Measurements from ENCODE around the gene CAMK4. TPM values are rescaled to one million over a fixed set of nuclear protein-coding genes. Genes with fewer than 3 reads are reported as not detected.
A peak's percentile ranks its signal among the peaks of the same experiment; 100 is the strongest.

The CAMK4 gene
- 10 to 100 TPM in 4 of 8 experiments, 1 to 10 TPM in 2, under 1 TPM in 2; 0.24 to 12.1 (median 8.7) TPM for total RNA-seq

- H3K4me3 ChIP-seq = peak within 1 kb of the TSS; percentile 55 to 71 (median 60)
- 7 to 16% (median 12%) methylated on average over 3 to 4 of the region's 89 CpGs; no CpG with 5 or more reads in 7 of the 10 experiments for WGBS, 10 experiments
- in situ Hi-C loops (cut with MboI; ENCODE audit: low pct_unique_long_range_greater_than_20kb in 2 of 9, low sequenced_read_pairs in 9 of 9, unreplicated experiment in 9 of 9) = no loop called here
- peak; percentile 92 to 96 (median 94) for ATAC-seq (replicated peaks in 6 of 8)
- peaks cover 0 to 2% of the 10 kb centered on the region in 2 donors for H3K4me1 ChIP-seq (replicated peaks in 1 of 2)
- H3K27ac ChIP-seq = peak within 1 kb of the TSS; percentile 43 to 71
These were observed at the start of gene CAMK4 for GRCh38 chr5:111223787-111224560. Gene CAMK4 (plus strand): TSS chr5:111224384. CDS start chr5:111224484, 100 bp downstream.

GRCh38 chr5:111183064-111183463 lies 41.1 kb upstream of the CAMK4 start:
- no peak for ATAC-seq (replicated peaks in 6 of 8)
- H3K4me1 ChIP-seq (replicated peaks in 1 of 2) = no peaks in the 10 kb centered on the region
- 46 to 100% (median 89%) methylated on average over 1 to 3 of the region's 3 CpGs for WGBS, 10 experiments
- H3K27ac ChIP-seq = no peak overlapping the region
- in situ Hi-C loops (cut with MboI; ENCODE audit: low pct_unique_long_range_greater_than_20kb in 2 of 9, low sequenced_read_pairs in 9 of 9, unreplicated experiment in 9 of 9) = no loop called here
- no peak overlapping the region for H3K4me3 ChIP-seq

GRCh38 chr5:111187079-111187478 lies 37.1 kb upstream of the CAMK4 start:
- in situ Hi-C loops (cut with MboI; ENCODE audit: low pct_unique_long_range_greater_than_20kb in 2 of 9, low sequenced_read_pairs in 9 of 9, unreplicated experiment in 9 of 9) = no loop called here
- WGBS, 10 experiments = 0 to 100% (median 69%) methylated on average over 1 of the region's 1 CpG; no CpG with 5 or more reads in 3 of the 10 experiments
- ATAC-seq (replicated peaks in 6 of 8) = no peak

GRCh38 chr5:111194053-111194452 lies 30.1 kb upstream of the CAMK4 start:
- ATAC-seq (replicated peaks in 6 of 8) = no peak
- in situ Hi-C loops (cut with MboI; ENCODE audit: low pct_unique_long_range_greater_than_20kb in 2 of 9, low sequenced_read_pairs in 9 of 9, unreplicated experiment in 9 of 9) = no loop called here
- Histone ChIP-seq H3K4me3 (no peak overlapping the region), H3K27ac (no peak overlapping the region), H3K4me1 (replicated peaks in 1 of 2) (peaks cover 3 to 9% of the 10 kb centered on the region in 2 donors)
- 0 to 90% (median 36%) methylated on average over 1 of the region's 1 CpG; no CpG with 5 or more reads in 1 of the 10 experiments for WGBS, 10 experiments

More at GRCh38 chr5:111187079-111187478, 37.1 kb upstream of the CAMK4 start:
- Histone ChIP-seq H3K27ac (no peak overlapping the region), H3K4me3 (no peak overlapping the region), H3K4me1 (replicated peaks in 1 of 2) (no peaks in the 10 kb centered on the region)

GRCh38 chr5:111194925-111195324 lies 29.3 kb upstream of the CAMK4 start:
- in situ Hi-C loops (cut with MboI; ENCODE audit: low pct_unique_long_range_greater_than_20kb in 2 of 9, low sequenced_read_pairs in 9 of 9, unreplicated experiment in 9 of 9) = no loop called here
- no peak overlapping the region for H3K27ac ChIP-seq
- H3K4me1 ChIP-seq (replicated peaks in 1 of 2) = peaks cover 3 to 13% of the 10 kb centered on the region in 2 donors
- no peak overlapping the region for H3K4me3 ChIP-seq
- WGBS, 10 experiments = 8 to 100% (median 82%) methylated on average over 1 to 2 of the region's 2 CpGs
- no peak for ATAC-seq (replicated peaks in 6 of 8)

- Histone ChIP-seq H3K27ac (no peak overlapping the region), H3K4me3 (no peak overlapping the region), H3K4me1 (replicated peaks in 1 of 2) (peaks cover 3 to 13% of the 10 kb centered on the region in 2 donors)
- in situ Hi-C loops (cut with MboI; ENCODE audit: low pct_unique_long_range_greater_than_20kb in 2 of 9, low sequenced_read_pairs in 9 of 9, unreplicated experiment in 9 of 9) = no loop called here
- WGBS, 10 experiments = 0 to 20% (median 17%) methylated on average over 1 of the region's 1 CpG; no CpG with 5 or more reads in 5 of the 10 experiments
- ATAC-seq (replicated peaks in 6 of 8) = peak in 5 of 8 experiments; percentile 59 to 96 (median 71)
These were observed 26.7 kb upstream of the CAMK4 start for GRCh38 chr5:111197523-111197922.

GRCh38 chr5:111198281-111198966 lies 25.8 kb upstream of the CAMK4 start:
- H3K4me3 ChIP-seq = no peak overlapping the region
- in situ Hi-C loops (cut with MboI; ENCODE audit: low pct_unique_long_range_greater_than_20kb in 2 of 9, low sequenced_read_pairs in 9 of 9, unreplicated experiment in 9 of 9) = no loop called here
- H3K4me1 ChIP-seq (replicated peaks in 1 of 2) = peaks cover 3 to 13% of the 10 kb centered on the region in 2 donors
- H3K27ac ChIP-seq = no peak overlapping the region
- peak in 5 of 8 experiments; percentile 65 to 78 (median 68) for ATAC-seq (replicated peaks in 6 of 8)
- 0 to 92% (median 54%) methylated on average over 2 to 4 of the region's 4 CpGs; no CpG with 5 or more reads in 3 of the 10 experiments for WGBS, 10 experiments

- Histone ChIP-seq H3K27ac (no peak overlapping the region), H3K4me3 (no peak overlapping the region), H3K4me1 (replicated peaks in 1 of 2) (peaks cover 3 to 13% of the 10 kb centered on the region in 2 donors)
- no peak for ATAC-seq (replicated peaks in 6 of 8)
- in situ Hi-C loops (cut with MboI; ENCODE audit: low pct_unique_long_range_greater_than_20kb in 2 of 9, low sequenced_read_pairs in 9 of 9, unreplicated experiment in 9 of 9) = no loop called here
- WGBS, 10 experiments = 0 to 100% (median 60%) methylated on average over 1 of the region's 1 CpG; no CpG with 5 or more reads in 1 of the 10 experiments
These were observed 23.4 kb upstream of the CAMK4 start for GRCh38 chr5:111200828-111201227.

GRCh38 chr5:111201705-111202104 lies 22.5 kb upstream of the CAMK4 start:
- Histone ChIP-seq H3K4me1 (replicated peaks in 1 of 2) (peaks cover 3 to 13% of the 10 kb centered on the region in 2 donors), H3K27ac (no peak overlapping the region), H3K4me3 (no peak overlapping the region)
- no peak for ATAC-seq (replicated peaks in 6 of 8)
- in situ Hi-C loops (cut with MboI; ENCODE audit: low pct_unique_long_range_greater_than_20kb in 2 of 9, low sequenced_read_pairs in 9 of 9, unreplicated experiment in 9 of 9) = no loop called here
- 14 to 92% (median 72%) methylated on average over 1 to 3 of the region's 3 CpGs for WGBS, 10 experiments

- no peak overlapping the region for H3K4me3 ChIP-seq
- H3K4me1 ChIP-seq (replicated peaks in 1 of 2) = no peaks in the 10 kb centered on the region
- no peak for ATAC-seq (replicated peaks in 6 of 8)
- 0 to 100% (median 87%) methylated on average over 1 of the region's 1 CpG for WGBS, 10 experiments
- H3K27ac ChIP-seq = no peak overlapping the region
- in situ Hi-C loops (cut with MboI; ENCODE audit: low pct_unique_long_range_greater_than_20kb in 2 of 9, low sequenced_read_pairs in 9 of 9, unreplicated experiment in 9 of 9) = no loop called here
These were observed 12.8 kb upstream of the CAMK4 start for GRCh38 chr5:111211341-111211740.

GRCh38 chr5:111214052-111214742 lies 10.0 kb upstream of the CAMK4 start:
- no peak for ATAC-seq (replicated peaks in 6 of 8)

GRCh38 chr5:111215971-111216370 lies 8.2 kb upstream of the CAMK4 start:
- no peak for ATAC-seq (replicated peaks in 6 of 8)
- H3K4me3 ChIP-seq = no peak overlapping the region
- H3K4me1 ChIP-seq (replicated peaks in 1 of 2) = no peaks in the 10 kb centered on the region
- no peak overlapping the region for H3K27ac ChIP-seq
- in situ Hi-C loops (cut with MboI; ENCODE audit: low pct_unique_long_range_greater_than_20kb in 2 of 9, low sequenced_read_pairs in 9 of 9, unreplicated experiment in 9 of 9) = no loop called here
- WGBS, 10 experiments = 0 to 100% (median 77%) methylated on average over 1 to 2 of the region's 2 CpGs

More at GRCh38 chr5:111214052-111214742, 10.0 kb upstream of the CAMK4 start:
- Histone ChIP-seq H3K27ac (no peak overlapping the region), H3K4me1 (replicated peaks in 1 of 2) (no peaks in the 10 kb centered on the region), H3K4me3 (no peak overlapping the region)
- in situ Hi-C loops (cut with MboI; ENCODE audit: low pct_unique_long_range_greater_than_20kb in 2 of 9, low sequenced_read_pairs in 9 of 9, unreplicated experiment in 9 of 9) = no loop called here
- 0 to 72% (median 38%) methylated on average over 1 to 2 of the region's 2 CpGs; no CpG with 5 or more reads in 4 of the 10 experiments for WGBS, 10 experiments

GRCh38 chr5:111221139-111221538 lies 3.0 kb upstream of the CAMK4 start:
- in situ Hi-C loops (cut with MboI; ENCODE audit: low pct_unique_long_range_greater_than_20kb in 2 of 9, low sequenced_read_pairs in 9 of 9, unreplicated experiment in 9 of 9) = no loop called here
- no peak overlapping the region for H3K27ac ChIP-seq
- no peak for ATAC-seq (replicated peaks in 6 of 8)
- H3K4me3 ChIP-seq = no peak overlapping the region
- WGBS, 10 experiments = 80 to 100% (median 100%) methylated on average over 1 of the region's 1 CpG; no CpG with 5 or more reads in 3 of the 10 experiments
- peaks cover 0 to 2% of the 10 kb centered on the region in 2 donors for H3K4me1 ChIP-seq (replicated peaks in 1 of 2)

All from motor neuron (in vitro differentiated cells).